Heart right ventricle (tissue), 16 donors: ENCODE results near the gene LDAF1. TPM values are rescaled to one million over a fixed set of nuclear protein-coding genes. Genes with fewer than 3 reads are reported as not detected.
"Not testable (repeated sequence)": the region's sequence is repeated elsewhere in the genome, so short reads cannot be mapped to it uniquely, and the experiment has no call there.

Experiments
- ATAC-seq, 8 donors: fragments of 200-7000 bp; cut with Tn5 transposase; one replicate each; pipeline ENCODE4 v1.9.1; 2020; ENCODE audit warnings: mild to moderate bottlenecking in 8 of 8, moderate library complexity in 8 of 8, moderate number of reproducible peaks in 1 of 8
- DNase-seq, 2 donors: peaks; one replicate each; pipeline ENCODE4 v3.0.0-alpha.2; 2020
- H3K27ac ChIP-seq, 10 donors: fragments of 200-600 bp; sonication (generic) in 2 of 10; one replicate each; pipeline versions ENCODE4 v1.5.0 to v1.8.0; 2020 to 2022; ENCODE audit warnings: mild to moderate bottlenecking in 3 of 10
- H3K27me3 ChIP-seq, 7 donors: fragments of 200-600 bp; one replicate each; pipeline ENCODE4 v1.8.0; 2021 to 2022; ENCODE audit warnings: mild to moderate bottlenecking in 2 of 7
- H3K36me3 ChIP-seq, 9 donors: fragments of 200-600 bp; sonication (generic) in 1 of 9; one replicate each; pipeline versions ENCODE4 v1.5.0 to v1.8.0; 2020 to 2022; ENCODE audit warnings: mild to moderate bottlenecking in 2 of 9
- H3K4me1 ChIP-seq, 9 donors: fragments of 200-600 bp; sonication (generic) in 1 of 9; one replicate each; pipeline versions ENCODE4 v1.5.0 to v1.8.0; 2020 to 2022; ENCODE audit warnings: mild to moderate bottlenecking in 4 of 9
- H3K4me3 ChIP-seq, 10 donors: fragments of 200-600 bp; sonication (generic) in 2 of 10; one replicate each; pipeline versions ENCODE4 v1.5.0 to v1.8.0; 2020 to 2022; ENCODE audit warnings: mild to moderate bottlenecking in 7 of 10, moderate library complexity in 2 of 10
- H3K9me3 ChIP-seq, 11 donors: fragments of 200-600 bp in 10 of 11; sonication (generic) in 2 of 11; one replicate each; pipeline versions ENCODE4 v1.5.0 to v1.8.0; 2013 to 2022; ENCODE audit warnings: mild to moderate bottlenecking in 2 of 11, control low read depth in 1 of 11, moderate library complexity in 1 of 11
- CTCF ChIP-seq, 9 donors: fragments of 200-600 bp; sonication (generic) in 2 of 9; IDR thresholded peaks; one replicate each; pipeline versions ENCODE4 v1.5.0 to v1.8.0; 2021 to 2022; ENCODE audit warnings: antibody characterized with exemption in 9 of 9, mild to moderate bottlenecking in 5 of 9, moderate library complexity in 1 of 9
- whole genome bisulfite sequencing, 2 donors: extraction: QIAGEN DNeasy Blood & Tissue Kit; methylation state at CpG; one replicate each; pipeline ENCODE4 v1.1.7; 2013; ENCODE audit warnings: inconsistent platforms in 1 of 2; 5-methylcytosine and 5-hydroxymethylcytosine counted together
- intact Hi-C, 10 donors: fragments of 100-400 bp; cut with DNase I; formaldehyde crosslinking; loops; one replicate each; pipeline versions ENCODE4 v1.11.1 to v1.14.2; 2022
- long read RNA-seq, 3 donors: library from polyadenylated mRNA; unstranded; transcript quantifications; one replicate each; pipeline ENCODE4 v2.0.0, GENCODE V29; 2020 to 2021
- polyA plus RNA-seq, 2 donors: library from polyadenylated mRNA; stranded (reverse); fragments of 200-250 nt; gene quantifications; one replicate each; pipeline ENCODE4 v1.2.3, GENCODE V29; 2013
- total RNA-seq, 10 donors: library from RNA; stranded (reverse); fragmentation: NEBNext Ultra II Directional in 3 of 10; extraction: Animal tissue kit (Norgen Biotek cat#: 25700) in 3 of 10; gene quantifications; one replicate each; pipeline versions ENCODE4 v1.2.1 to v1.2.4, GENCODE V29; 2021 to 2023
- donor health status: Arrhythmogenic right ventricular cardiomyopathy.
- donor health status: ischemic (EF 13 %, LVEDD 7.1; RV severe dilation, severe dysfunction).
- donor health status: healthy with polysubstance abuse.
- donor health status: DM: no; HTN: yes; CAD: no.
- donor health status: DM: no; HTN: no; CAD: no.
- donor health status: ischemic (EF 25% LVEDD 6.9; RV normal size, moderate dysfunction).
- donor health status: ischemic (EF 25% LVEDD 5.7; RV mildly dilated, moderate dysfunction).
- donor health status: healthy.
- donor health status: DM: yes; HTN: yes; CAD: no.
- donor health status: Ischemic cardiomyopathy.
- donor health status: ischemic (EF 35%, LVEDD 5.7; RV mildly dilated, moderate dysfunction).
- donor health status: nonischemic (EF 11% LVEDD 7.7; RV severe dilation, severe dysfunction).
- donor health status: DM: yes; HTN: yes; CAD: no.
- donor health status: PGD.
- donor health status: ischemic (EF 29% LVEDD 5.4; RV normal size, mild dysfunction).
- donor health status: nonischemic (EF 23%, LVEDD 6.1; RV moderate dilation, normal function).

Gene LDAF1
- total RNA-seq, result 100 to 1,000 TPM; 116 to 182 (median 143) TPM
- 10 to 100 TPM; 21.0 to 21.9 TPM for polyA plus RNA-seq
- long read RNA-seq, donor 1, transcript TMEM159-201 (5 exons, 2,014 nt), result major isoform, 78 of 163 reads
- long read RNA-seq, donor 1, transcript TMEM159-202 (5 exons, 1,812 nt), result minor isoform, 56 of 163 reads
- long read RNA-seq, donor 1, transcript TMEM159-203 (6 exons, 1,378 nt), result minor isoform, 7 of 163 reads
- long read RNA-seq, donor 1, partial matches to known transcripts, result 10 of 163 reads
- long read RNA-seq, donor 1, other reads (novel, unspliced or antisense), result 8 of 163 reads
- long read RNA-seq, donor 2, transcript TMEM159-202 (5 exons, 1,812 nt), result minor isoform, 30 of 197 reads
- long read RNA-seq, donor 2, transcript TMEM159-201 (5 exons, 2,014 nt), result major isoform, 118 of 197 reads
- long read RNA-seq, donor 2, transcript TMEM159-203 (6 exons, 1,378 nt), result minor isoform, 11 of 197 reads
- long read RNA-seq, donor 2, partial matches to known transcripts, result 24 of 197 reads
- long read RNA-seq, donor 2, other reads (novel, unspliced or antisense), result 14 of 197 reads
- long read RNA-seq, donor 3, transcript TMEM159-201 (5 exons, 2,014 nt), result major isoform, 209 of 395 reads
- long read RNA-seq, donor 3, transcript TMEM159-203 (6 exons, 1,378 nt), result minor isoform, 21 of 395 reads
- long read RNA-seq, donor 3, transcript TMEM159-202 (5 exons, 1,812 nt), result minor isoform, 112 of 395 reads
- long read RNA-seq, donor 3, partial matches to known transcripts, result 23 of 395 reads
- long read RNA-seq, donor 3, other reads (novel, unspliced or antisense), result 26 of 395 reads

DNA sequence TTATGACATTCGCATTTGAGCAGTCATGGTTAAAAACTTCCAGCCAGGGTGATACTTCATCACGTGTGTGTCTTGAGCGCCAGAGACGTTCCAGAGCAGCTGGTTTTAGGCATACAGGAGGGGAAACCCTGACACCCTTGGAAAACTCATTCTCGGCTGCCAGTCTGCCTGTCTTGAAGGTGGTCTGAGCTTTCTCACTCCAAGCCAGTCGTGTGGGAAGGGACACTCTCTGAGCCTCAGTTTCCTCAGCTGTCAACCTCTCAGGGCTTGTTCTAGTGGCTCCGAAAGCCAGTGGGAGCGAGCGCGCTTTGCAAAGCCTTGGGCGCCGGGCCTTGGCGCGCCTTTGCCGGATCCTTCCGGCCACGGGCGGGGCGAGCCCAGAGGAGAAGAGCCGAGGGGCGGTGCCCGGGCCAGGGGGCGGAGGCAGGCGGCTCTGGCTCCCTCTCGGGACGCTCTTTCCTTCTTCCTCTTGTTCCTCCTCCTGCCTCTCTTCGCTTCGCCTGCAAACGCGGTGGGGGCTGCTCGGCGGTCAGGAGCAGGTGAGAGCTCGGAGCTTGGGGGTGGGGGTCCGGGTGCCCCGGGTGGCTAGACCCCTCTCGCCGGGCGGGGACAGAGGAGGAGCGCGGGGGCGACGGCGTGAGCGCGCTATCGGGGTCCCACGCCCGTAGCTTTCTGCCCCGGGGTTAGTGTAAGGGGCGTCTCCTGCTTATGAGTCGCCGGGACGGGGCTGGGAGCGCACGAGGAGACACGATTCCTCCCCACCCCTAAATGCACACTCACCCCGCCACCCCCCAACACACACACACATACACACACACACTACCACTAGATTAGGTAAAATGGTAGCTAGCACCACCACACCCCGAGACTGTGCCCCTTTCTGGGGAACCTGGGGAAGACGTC lies at the start of gene LDAF1:
TSS of gene LDAF1 (plus strand) at position 467 of the 903 bp plus-strand sequence. CDS start 2,509 bp downstream, outside the sequence.
- Histone ChIP-seq H3K4me1 (peaks cover 10 to 59% (median 49%) of the 10 kb centered on the region in 9 donors), H3K9me3 (no peaks in the 10 kb centered on the region), H3K27ac (peak within 1 kb of the TSS; percentile 65 to 95 (median 86)), H3K4me3 (peak within 1 kb of the TSS; percentile 62 to 89 (median 85)), H3K36me3 (peaks cover 0 to 21% (median 3%) of the 10 kb centered on the region in 9 donors), H3K27me3 (no peaks in the 10 kb centered on the region)
- intact Hi-C loops, result loop anchor here in 6 of 10 donors (2.0 to 10.0 kb wide), 12 partner anchors 119 to 1519 kb away; partner anchors contain the start of genes CRYM (in 1 of the 6) and UQCRC2 (in 1 of the 6)
- DNase-seq (peak; percentile 82 to 88), ATAC-seq (peak; percentile 89 to 95 (median 92))
- WGBS, 2 donors, result 0 to 1% methylated on average over 52 to 59 of the region's 59 CpGs
- peak in 4 of 9 donors; percentile 7 to 26 (median 16) for TF ChIP-seq CTCF (IDR thresholded peaks at IDR 0.05)

DNA sequence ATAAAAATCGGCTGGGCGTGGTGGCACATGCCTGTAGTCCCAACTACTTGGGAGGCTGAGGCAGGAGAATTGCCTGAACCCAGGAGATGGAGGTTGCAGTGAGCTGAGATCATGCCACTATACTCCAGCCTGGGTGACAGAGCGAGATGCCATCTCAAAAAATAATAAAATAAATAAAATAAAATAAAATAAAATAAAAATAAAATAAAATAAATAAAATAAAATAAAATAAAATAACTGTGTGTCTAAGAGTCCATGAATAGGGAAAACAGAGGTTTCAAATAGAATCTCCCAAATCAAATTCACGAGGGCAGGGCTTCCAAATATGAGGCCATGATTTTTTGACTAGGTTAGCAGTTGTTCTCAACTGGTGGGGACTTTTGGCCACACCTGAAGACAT lies 42.9 kb upstream of the LDAF1 start:
- H3K27me3 ChIP-seq, H3K4me1 ChIP-seq, intact Hi-C loops, ATAC-seq, H3K36me3 ChIP-seq, H3K27ac ChIP-seq, DNase-seq, H3K9me3 ChIP-seq: not testable (repeated sequence)
- H3K4me3 ChIP-seq, result peak overlapping the region in 2 of 10 donors; percentile 41 to 42
- WGBS, 2 donors, result 99% methylated on average over 4 of the region's 4 CpGs

DNA sequence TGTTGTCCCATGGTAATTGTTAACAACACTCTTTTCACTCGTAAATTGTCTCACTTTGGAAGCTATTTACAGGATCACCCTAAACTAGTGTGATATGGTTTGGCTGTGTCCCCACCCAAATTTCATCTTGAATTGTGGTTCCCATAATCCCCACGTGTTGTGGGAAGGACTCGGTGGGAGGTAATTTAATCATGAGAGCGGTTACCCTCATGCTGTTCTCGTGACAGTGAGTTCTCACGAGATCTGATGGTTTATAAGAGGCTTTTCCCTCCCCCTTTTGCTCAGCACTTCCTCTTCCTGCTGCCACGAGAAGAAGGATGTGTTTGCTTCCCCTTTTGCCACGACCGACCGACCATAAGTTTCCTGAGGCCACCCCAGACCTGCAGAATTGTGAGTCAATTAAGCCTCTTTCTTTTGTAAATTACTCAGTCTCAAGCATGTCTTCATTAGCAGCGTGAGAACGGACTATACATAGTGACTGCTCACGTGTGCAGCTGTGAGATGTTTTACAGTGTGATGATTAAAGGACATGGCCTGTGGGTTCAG lies 42.3 kb upstream of the LDAF1 start:
- Histone ChIP-seq H3K4me1 (peaks cover 0 to 7% (median 0%) of the 10 kb centered on the region in 9 donors), H3K9me3 (no peaks in the 10 kb centered on the region), H3K27ac (peak overlapping the region in 2 of 10 donors; percentile 27 to 45), H3K36me3 (no peaks in the 10 kb centered on the region), H3K27me3 (no peaks in the 10 kb centered on the region), H3K4me3 (peak overlapping the region in 8 of 10 donors; percentile 8 to 42 (median 28))
- WGBS, 2 donors, result 30 to 31% methylated on average over 13 of the region's 13 CpGs
- no peak for TF ChIP-seq CTCF (IDR thresholded peaks at IDR 0.05)
- ATAC-seq, result peak in 4 of 8 donors; percentile 41 to 55 (median 46)
- DNase-seq, result no peak
- intact Hi-C loops, result no loop called here

DNA sequence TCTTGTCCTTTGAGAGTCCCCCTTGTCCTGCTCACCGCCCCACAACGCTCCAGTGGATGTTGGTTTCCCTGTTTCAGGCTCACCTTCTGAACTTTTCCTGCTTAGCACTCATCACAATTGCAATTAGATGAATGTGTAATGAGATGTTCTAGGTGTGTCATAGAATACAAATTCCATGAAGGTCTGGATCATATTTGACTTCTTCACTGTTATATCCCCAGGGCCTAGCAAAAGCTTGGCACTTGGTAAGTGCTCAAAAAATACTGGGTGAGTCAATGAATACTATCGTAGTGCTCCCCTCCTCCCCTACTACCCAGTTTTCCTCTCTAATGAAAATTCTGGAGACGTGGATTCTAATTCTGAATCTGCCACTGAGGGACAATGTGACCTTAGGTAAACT lies 40.9 kb upstream of the LDAF1 start:
- peaks cover 0 to 7% (median 0%) of the 10 kb centered on the region in 9 donors for H3K4me1 ChIP-seq
- H3K9me3 ChIP-seq, result no peaks in the 10 kb centered on the region
- intact Hi-C loops, result no loop called here
- no peak for ATAC-seq
- H3K27me3 ChIP-seq, result no peaks in the 10 kb centered on the region
- H3K4me3 ChIP-seq, result no peak overlapping the region
- no peak for TF ChIP-seq CTCF (IDR thresholded peaks at IDR 0.05)
- DNase-seq, result no peak
- no peak overlapping the region for H3K27ac ChIP-seq
- 77 to 91% methylated on average over 4 of the region's 4 CpGs for WGBS, 2 donors
- H3K36me3 ChIP-seq, result no peaks in the 10 kb centered on the region
